Ishikawa (cell line): ENCODE results near the gene SH2D3C.

Source experiments
- CEBPB ChIP-seq: IDR thresholded peaks from 2 replicates; pipeline ENCODE4 v1.6.1; 2012
- CREB1 ChIP-seq: IDR thresholded peaks from 2 replicates; pipeline ENCODE4 v1.6.1; 2012; ENCODE audit warnings: low read depth
- EGR1 ChIP-seq: IDR thresholded peaks from 2 replicates; pipeline ENCODE4 v1.6.1; 2012
- EP300 ChIP-seq: IDR thresholded peaks from 2 replicates; pipeline ENCODE4 v1.6.1; 2012; ENCODE audit warnings: borderline replicate concordance
- FOXM1 ChIP-seq: IDR thresholded peaks from 2 replicates; pipeline ENCODE4 v1.6.1; 2012; ENCODE audit warnings: low read depth, borderline replicate concordance
- MAX ChIP-seq: IDR thresholded peaks from 2 replicates; pipeline ENCODE4 v1.6.1; 2012
- NFIC ChIP-seq: IDR thresholded peaks from 2 replicates; pipeline ENCODE4 v1.6.1; 2012
- RAD21 ChIP-seq: IDR thresholded peaks from 2 replicates; pipeline ENCODE4 v1.6.1; 2012; ENCODE audit warnings: low read depth
- TAF1 ChIP-seq: IDR thresholded peaks from 2 replicates; pipeline ENCODE4 v1.6.1; 2012; ENCODE audit warnings: low read depth, mild to moderate bottlenecking
- TCF12 ChIP-seq: IDR thresholded peaks from 2 replicates; pipeline ENCODE4 v1.6.1; 2012; ENCODE audit warnings: low read depth
- TEAD4 ChIP-seq: IDR thresholded peaks from 2 replicates; pipeline ENCODE4 v1.6.1; 2012
- YY1 ChIP-seq: IDR thresholded peaks from 2 replicates; pipeline ENCODE4 v1.6.1; 2012; ENCODE audit warnings: low read depth
- ZBTB7A ChIP-seq: IDR thresholded peaks from 2 replicates; pipeline ENCODE4 v1.6.1; 2012; ENCODE audit warnings: low read depth
- TF ChIP-seq, protein P1 (sequence below): IDR thresholded peaks from 2 replicates; pipeline ENCODE4 v1.6.1; 2012; ENCODE audit warnings: low read depth, mild to moderate bottlenecking
- TF ChIP-seq, protein P2 (sequence below): IDR thresholded peaks from 2 replicates; pipeline ENCODE4 v1.6.1; 2012

Gene SH2D3C

DNA sequence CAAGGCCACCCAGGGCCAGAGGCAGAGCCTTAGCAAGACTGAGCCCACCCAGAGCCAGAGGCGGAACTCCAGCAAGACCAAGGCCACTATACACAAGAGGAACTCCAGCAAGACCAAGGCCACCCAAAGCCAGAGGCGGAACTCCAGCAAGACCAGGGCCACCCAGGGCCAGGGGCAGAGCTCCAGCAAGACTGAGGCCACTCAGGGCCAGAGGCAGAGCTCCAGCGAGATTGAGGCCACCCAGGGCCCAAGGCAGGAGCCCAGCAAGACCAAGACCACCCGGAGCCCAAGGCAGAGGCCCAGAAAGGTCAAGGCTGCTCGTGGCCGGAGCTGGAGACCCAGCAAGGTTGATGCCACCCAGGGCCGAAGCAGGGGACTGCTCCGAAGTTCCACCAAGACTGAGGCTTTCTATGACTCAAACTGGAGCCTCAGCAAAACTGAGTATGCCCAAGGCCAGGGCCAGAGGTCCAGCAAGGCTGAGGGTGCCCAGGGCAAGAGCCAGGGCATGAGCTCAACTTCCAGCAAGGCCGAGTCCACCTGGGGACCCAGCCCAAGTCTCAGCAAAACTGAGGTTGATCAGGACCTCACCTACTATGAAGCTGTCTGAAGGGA is 47.6 kb downstream of the SH2D3C start:
- TF ChIP-seq MAX (no peak), RAD21 (no peak), TCF12 (no peak), CREB1 (no peak), CEBPB (no peak), FOXM1 (no peak), EP300 (no peak), TAF1 (no peak), YY1 (no peak)

- no peak for TF ChIP-seq TEAD4
- no peak for TF ChIP-seq EGR1
- TF ChIP-seq FOXM1 = no peak
These were observed 48.2 kb downstream of the SH2D3C start for GRCh38 chr9:127730262-127730661.

- no peak for TF ChIP-seq CREB1
These were observed 48.8 kb downstream of the SH2D3C start for GRCh38 chr9:127729522-127730256.

DNA sequence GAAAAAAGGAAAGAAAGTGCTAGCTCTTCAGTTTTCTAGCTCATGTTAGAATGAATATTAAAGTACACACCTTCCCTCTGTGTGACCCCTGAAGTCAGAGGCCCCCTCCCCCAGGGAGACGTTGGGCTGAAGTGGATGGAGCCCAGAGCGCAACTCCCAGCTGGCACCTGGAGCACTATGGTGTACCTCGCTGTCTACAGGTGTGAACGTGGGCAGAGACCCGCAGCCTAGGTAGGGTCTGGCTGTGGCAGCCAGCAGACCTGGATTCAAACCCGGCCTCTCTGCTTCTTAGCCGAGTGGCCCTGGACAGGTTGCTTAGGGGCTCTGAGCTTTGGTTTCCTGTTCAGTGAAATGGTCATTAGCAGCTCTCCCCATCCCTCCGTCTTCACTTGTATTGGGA is 49.7 kb downstream of the SH2D3C start:
- TF ChIP-seq, protein P1, sequence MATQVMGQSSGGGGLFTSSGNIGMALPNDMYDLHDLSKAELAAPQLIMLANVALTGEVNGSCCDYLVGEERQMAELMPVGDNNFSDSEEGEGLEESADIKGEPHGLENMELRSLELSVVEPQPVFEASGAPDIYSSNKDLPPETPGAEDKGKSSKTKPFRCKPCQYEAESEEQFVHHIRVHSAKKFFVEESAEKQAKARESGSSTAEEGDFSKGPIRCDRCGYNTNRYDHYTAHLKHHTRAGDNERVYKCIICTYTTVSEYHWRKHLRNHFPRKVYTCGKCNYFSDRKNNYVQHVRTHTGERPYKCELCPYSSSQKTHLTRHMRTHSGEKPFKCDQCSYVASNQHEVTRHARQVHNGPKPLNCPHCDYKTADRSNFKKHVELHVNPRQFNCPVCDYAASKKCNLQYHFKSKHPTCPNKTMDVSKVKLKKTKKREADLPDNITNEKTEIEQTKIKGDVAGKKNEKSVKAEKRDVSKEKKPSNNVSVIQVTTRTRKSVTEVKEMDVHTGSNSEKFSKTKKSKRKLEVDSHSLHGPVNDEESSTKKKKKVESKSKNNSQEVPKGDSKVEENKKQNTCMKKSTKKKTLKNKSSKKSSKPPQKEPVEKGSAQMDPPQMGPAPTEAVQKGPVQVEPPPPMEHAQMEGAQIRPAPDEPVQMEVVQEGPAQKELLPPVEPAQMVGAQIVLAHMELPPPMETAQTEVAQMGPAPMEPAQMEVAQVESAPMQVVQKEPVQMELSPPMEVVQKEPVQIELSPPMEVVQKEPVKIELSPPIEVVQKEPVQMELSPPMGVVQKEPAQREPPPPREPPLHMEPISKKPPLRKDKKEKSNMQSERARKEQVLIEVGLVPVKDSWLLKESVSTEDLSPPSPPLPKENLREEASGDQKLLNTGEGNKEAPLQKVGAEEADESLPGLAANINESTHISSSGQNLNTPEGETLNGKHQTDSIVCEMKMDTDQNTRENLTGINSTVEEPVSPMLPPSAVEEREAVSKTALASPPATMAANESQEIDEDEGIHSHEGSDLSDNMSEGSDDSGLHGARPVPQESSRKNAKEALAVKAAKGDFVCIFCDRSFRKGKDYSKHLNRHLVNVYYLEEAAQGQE = no peak
- TF ChIP-seq EP300 = no peak
- TF ChIP-seq NFIC = no peak
- TF ChIP-seq, protein P2, sequence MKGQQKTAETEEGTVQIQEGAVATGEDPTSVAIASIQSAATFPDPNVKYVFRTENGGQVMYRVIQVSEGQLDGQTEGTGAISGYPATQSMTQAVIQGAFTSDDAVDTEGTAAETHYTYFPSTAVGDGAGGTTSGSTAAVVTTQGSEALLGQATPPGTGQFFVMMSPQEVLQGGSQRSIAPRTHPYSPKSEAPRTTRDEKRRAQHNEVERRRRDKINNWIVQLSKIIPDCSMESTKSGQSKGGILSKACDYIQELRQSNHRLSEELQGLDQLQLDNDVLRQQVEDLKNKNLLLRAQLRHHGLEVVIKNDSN = no peak
- TF ChIP-seq TCF12 = no peak
- no peak for TF ChIP-seq EGR1
- TF ChIP-seq CREB1 = no peak
- TF ChIP-seq FOXM1 = no peak
- no peak for TF ChIP-seq TEAD4
- TF ChIP-seq RAD21 = no peak

GRCh38 chr9:127726871-127727270 is 51.6 kb downstream of the SH2D3C start:
- TF ChIP-seq, protein P1 = no peak
- no peak for TF ChIP-seq EP300
- TF ChIP-seq CEBPB = no peak
- TF ChIP-seq ZBTB7A = no peak
- no peak for TF ChIP-seq TCF12
- TF ChIP-seq YY1 = no peak
- TF ChIP-seq, protein P2 = no peak
- no peak for TF ChIP-seq RAD21
- TF ChIP-seq MAX = no peak
- no peak for TF ChIP-seq TAF1
- TF ChIP-seq EGR1 = no peak
- TF ChIP-seq NFIC = no peak
- no peak for TF ChIP-seq TEAD4
- no peak for TF ChIP-seq FOXM1
- no peak for TF ChIP-seq CREB1

GRCh38 chr9:127724012-127724411 is 54.5 kb downstream of the SH2D3C start:
- 0 out of 2 replicates have a peak, but pooled peaks have one; percentile 4 for TF ChIP-seq EGR1
- no peak for TF ChIP-seq FOXM1
